PC-9 (cell line): ENCODE data around the gene CCDC146.

Experiments
- EZH2 ChIP-seq: fragments of 200-600 bp; sonication (generic); IDR thresholded peaks from 2 replicates; pipeline ENCODE4 v1.8.0; 2017; ENCODE audit warnings: antibody characterized with exemption, low read depth
- TF ChIP-seq, protein P1 (sequence below): fragments of 200-600 bp; sonication (generic); conservative IDR thresholded peaks from 2 replicates; pipeline ENCODE4 v1.6.1; 2017; ENCODE audit warnings: mixed run types, antibody characterized with exemption, mild to moderate bottlenecking, moderate library complexity

GRCh38 chr7:77226357-77226839 is 104.0 kb downstream of the CCDC146 start:
- TF ChIP-seq, protein P1, sequence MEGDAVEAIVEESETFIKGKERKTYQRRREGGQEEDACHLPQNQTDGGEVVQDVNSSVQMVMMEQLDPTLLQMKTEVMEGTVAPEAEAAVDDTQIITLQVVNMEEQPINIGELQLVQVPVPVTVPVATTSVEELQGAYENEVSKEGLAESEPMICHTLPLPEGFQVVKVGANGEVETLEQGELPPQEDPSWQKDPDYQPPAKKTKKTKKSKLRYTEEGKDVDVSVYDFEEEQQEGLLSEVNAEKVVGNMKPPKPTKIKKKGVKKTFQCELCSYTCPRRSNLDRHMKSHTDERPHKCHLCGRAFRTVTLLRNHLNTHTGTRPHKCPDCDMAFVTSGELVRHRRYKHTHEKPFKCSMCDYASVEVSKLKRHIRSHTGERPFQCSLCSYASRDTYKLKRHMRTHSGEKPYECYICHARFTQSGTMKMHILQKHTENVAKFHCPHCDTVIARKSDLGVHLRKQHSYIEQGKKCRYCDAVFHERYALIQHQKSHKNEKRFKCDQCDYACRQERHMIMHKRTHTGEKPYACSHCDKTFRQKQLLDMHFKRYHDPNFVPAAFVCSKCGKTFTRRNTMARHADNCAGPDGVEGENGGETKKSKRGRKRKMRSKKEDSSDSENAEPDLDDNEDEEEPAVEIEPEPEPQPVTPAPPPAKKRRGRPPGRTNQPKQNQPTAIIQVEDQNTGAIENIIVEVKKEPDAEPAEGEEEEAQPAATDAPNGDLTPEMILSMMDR: no peak
- no peak for TF ChIP-seq EZH2
